OCI-LY3 (cell line): Measurements from ENCODE around the gene PRUNE2.

Experiments
- EZH2phosphoT487 ChIP-seq: fragments of 200-600 bp; shearing (Covaris generic); IDR thresholded peaks from 2 replicates; pipeline ENCODE4 v1.6.1; 2018; ENCODE audit warnings: antibody characterized with exemption, mixed run types, low read depth
- TF ChIP-seq, protein P1 (sequence below): fragments of 200-600, 300-600 bp; sonication (generic); IDR thresholded peaks from 2 replicates; pipeline ENCODE4 v1.5.1; 2014; ENCODE audit warnings: antibody characterized with exemption, low read length, low read depth

DNA sequence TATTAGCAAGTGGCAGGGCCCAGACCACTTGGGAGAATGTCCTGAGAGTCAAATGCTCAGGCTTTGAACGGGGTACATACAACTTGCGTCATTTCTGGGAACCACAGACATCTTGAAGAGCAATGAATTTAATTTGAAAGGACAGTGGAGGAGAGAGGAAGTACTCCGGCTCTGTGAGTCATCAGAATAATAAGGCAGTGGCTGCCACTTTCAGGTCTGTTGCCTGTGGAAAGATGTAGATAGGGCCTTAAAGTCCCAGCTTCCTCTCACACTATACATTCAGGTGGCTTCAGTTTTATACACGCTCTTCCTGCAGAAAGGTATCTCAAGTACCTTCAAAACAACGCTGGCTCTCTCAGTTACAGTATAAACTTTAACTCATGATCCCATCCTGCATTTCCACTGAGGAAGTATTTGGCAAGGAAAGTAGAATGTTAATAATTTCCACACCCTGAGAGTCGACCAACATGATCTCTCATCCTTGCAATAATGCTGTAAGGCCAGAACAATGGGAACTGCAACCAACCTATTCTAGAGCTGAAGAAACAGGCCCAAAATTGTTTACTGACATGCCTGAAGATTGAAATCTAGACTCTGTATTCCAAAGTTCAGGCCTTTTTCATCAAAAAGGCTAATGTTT is 6.8 kb upstream of the PRUNE2 start:
- TF ChIP-seq, protein P1, sequence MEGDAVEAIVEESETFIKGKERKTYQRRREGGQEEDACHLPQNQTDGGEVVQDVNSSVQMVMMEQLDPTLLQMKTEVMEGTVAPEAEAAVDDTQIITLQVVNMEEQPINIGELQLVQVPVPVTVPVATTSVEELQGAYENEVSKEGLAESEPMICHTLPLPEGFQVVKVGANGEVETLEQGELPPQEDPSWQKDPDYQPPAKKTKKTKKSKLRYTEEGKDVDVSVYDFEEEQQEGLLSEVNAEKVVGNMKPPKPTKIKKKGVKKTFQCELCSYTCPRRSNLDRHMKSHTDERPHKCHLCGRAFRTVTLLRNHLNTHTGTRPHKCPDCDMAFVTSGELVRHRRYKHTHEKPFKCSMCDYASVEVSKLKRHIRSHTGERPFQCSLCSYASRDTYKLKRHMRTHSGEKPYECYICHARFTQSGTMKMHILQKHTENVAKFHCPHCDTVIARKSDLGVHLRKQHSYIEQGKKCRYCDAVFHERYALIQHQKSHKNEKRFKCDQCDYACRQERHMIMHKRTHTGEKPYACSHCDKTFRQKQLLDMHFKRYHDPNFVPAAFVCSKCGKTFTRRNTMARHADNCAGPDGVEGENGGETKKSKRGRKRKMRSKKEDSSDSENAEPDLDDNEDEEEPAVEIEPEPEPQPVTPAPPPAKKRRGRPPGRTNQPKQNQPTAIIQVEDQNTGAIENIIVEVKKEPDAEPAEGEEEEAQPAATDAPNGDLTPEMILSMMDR, result no peak
- TF ChIP-seq EZH2phosphoT487, result no peak
